Neural cell (in vitro differentiated cells): Measurements from ENCODE around the gene HEPACAM2. TPM values are rescaled to one million over a fixed set of nuclear protein-coding genes. Genes with fewer than 3 reads are reported as not detected.

Experiments used
- H2AFZ ChIP-seq: fragments of 200-600, 300-800 bp; sonication (generic), shearing (Covaris generic); 2 replicates; pipeline ENCODE4 v1.6.0; 2014; ENCODE audit warnings: low read depth, mild to moderate bottlenecking, antibody characterized with exemption, low read length, moderate library complexity
- H3F3A ChIP-seq: fragments of 200-600 bp; shearing (Covaris generic); 2 replicates; pipeline ENCODE4 v1.6.1; 2016; ENCODE audit warnings: mild to moderate bottlenecking, moderate library complexity, mixed read lengths, antibody characterized with exemption, low read length; ENCODE audit not compliant: insufficient read depth, poor library complexity, severe bottlenecking
- H3K27ac ChIP-seq: fragments of 200-600, 300-800 bp; sonication (generic), shearing (Covaris generic); 2 replicates; pipeline ENCODE4 v1.5.1; 2014; ENCODE audit warnings: mild to moderate bottlenecking, low read length, moderate library complexity
- H3K27me3 ChIP-seq: fragments of 300-800, 200-600 bp; sonication (generic), shearing (Covaris generic); 2 replicates; pipeline ENCODE4 v1.6.0; 2014; ENCODE audit warnings: mild to moderate bottlenecking, low read depth, low read length, moderate library complexity; ENCODE audit not compliant: insufficient read depth
- H3K36me3 ChIP-seq: fragments of 300-800, 200-600 bp; sonication (generic), shearing (Covaris generic); 2 replicates; pipeline ENCODE4 v1.5.1; 2014; ENCODE audit warnings: mild to moderate bottlenecking, antibody characterized with exemption, low read length, moderate library complexity; ENCODE audit not compliant: insufficient read depth
- H3K4me2 ChIP-seq: fragments of 300-800, 200-600 bp; sonication (generic), shearing (Covaris generic); 2 replicates; pipeline ENCODE4 v1.6.0; 2014; ENCODE audit warnings: mild to moderate bottlenecking, low read length
- H3K4me3 ChIP-seq: fragments of 300-800, 200-600 bp; sonication (generic), shearing (Covaris generic); 2 replicates; pipeline ENCODE4 v1.5.1; 2014; ENCODE audit warnings: mild to moderate bottlenecking, low read length, moderate library complexity
- H3K79me2 ChIP-seq: fragments of 200-600 bp; shearing (Covaris generic); replicated peaks from 2 replicates; pipeline ENCODE4 v1.6.0; 2014; ENCODE audit warnings: mild to moderate bottlenecking, low read length, moderate library complexity; ENCODE audit not compliant: insufficient read depth
- H3K9ac ChIP-seq: fragments of 300-800, 200-600 bp; sonication (generic), shearing (Covaris generic); 2 replicates; pipeline ENCODE4 v1.6.1; 2016; ENCODE audit warnings: mild to moderate bottlenecking, low read length, mixed read lengths
- H3K9me2 ChIP-seq: fragments of 200-600 bp; shearing (Covaris generic); 2 replicates; pipeline ENCODE4 v1.6.1; 2016; ENCODE audit warnings: mild to moderate bottlenecking, low read length, mixed read lengths; ENCODE audit not compliant: insufficient read depth
- H3K9me3 ChIP-seq: fragments of 200-600, 300-800 bp; sonication (generic), shearing (Covaris generic); 2 replicates; pipeline ENCODE4 v1.6.1; 2016; ENCODE audit warnings: mild to moderate bottlenecking, mixed run types, low read length, moderate library complexity, mixed read lengths
- H4K20me1 ChIP-seq: fragments of 200-600 bp; shearing (Covaris generic); 2 replicates; pipeline ENCODE4 v1.6.1; 2016; ENCODE audit warnings: mild to moderate bottlenecking, mixed run types; ENCODE audit not compliant: insufficient read depth
- EP300 ChIP-seq: fragments of 450-650 bp; conservative IDR thresholded peaks from 2 replicates; pipeline ENCODE4 v1.6.1; 2014; ENCODE audit warnings: antibody characterized with exemption, mild to moderate bottlenecking, moderate library complexity; ENCODE audit not compliant: poor library complexity, severe bottlenecking
- EZH2 ChIP-seq: fragments of 200-600, 300-800 bp; shearing (Covaris generic), sonication (generic); IDR thresholded peaks from 2 replicates; pipeline ENCODE4 v1.6.1; 2014; ENCODE audit warnings: antibody characterized with exemption, low read length, borderline replicate concordance, mild to moderate bottlenecking; ENCODE audit not compliant: insufficient read depth, poor library complexity, severe bottlenecking
- MXI1 ChIP-seq: fragments of 450-650 bp; conservative IDR thresholded peaks from 2 replicates; pipeline ENCODE4 v1.6.1; 2014; ENCODE audit warnings: antibody characterized with exemption, mild to moderate bottlenecking; ENCODE audit not compliant: poor library complexity, severe bottlenecking
- POLR2AphosphoS5 ChIP-seq: IDR thresholded peaks from 2 replicates; pipeline ENCODE4 v1.6.1; 2012
- RAD21 ChIP-seq: fragments of 450-650 bp; conservative IDR thresholded peaks from 2 replicates; pipeline ENCODE4 v1.6.1; 2014; ENCODE audit warnings: antibody characterized with exemption, mild to moderate bottlenecking, moderate library complexity
- SMC3 ChIP-seq: fragments of 450-650 bp; conservative IDR thresholded peaks from 2 replicates; pipeline ENCODE4 v1.6.1; 2014; ENCODE audit warnings: antibody characterized with exemption, mild to moderate bottlenecking, moderate library complexity; ENCODE audit not compliant: poor library complexity
- TAF1 ChIP-seq: IDR thresholded peaks from 2 replicates; pipeline ENCODE4 v1.6.1; 2012; ENCODE audit warnings: low read depth
- polyA plus RNA-seq: library from polyadenylated mRNA; depleted of rRNA; stranded (reverse); fragments of >200 nt; gene quantifications from 2 replicates; pipeline ENCODE4 v1.2.3, GENCODE V29; 2014
- TF ChIP-seq, protein P1 (sequence below): IDR thresholded peaks from 2 replicates; pipeline ENCODE4 v1.6.1; 2012; ENCODE audit warnings: borderline replicate concordance
- TF ChIP-seq, protein P2 (sequence below): fragments of 450-650 bp; IDR thresholded peaks from 2 replicates; pipeline ENCODE4 v1.5.1; 2014; ENCODE audit warnings: antibody characterized with exemption, mild to moderate bottlenecking, moderate library complexity; ENCODE audit not compliant: poor library complexity, severe bottlenecking

HEPACAM2 gene
- polyA plus RNA-seq, 1 donor from 2014 or later: 0.35 TPM

DNA sequence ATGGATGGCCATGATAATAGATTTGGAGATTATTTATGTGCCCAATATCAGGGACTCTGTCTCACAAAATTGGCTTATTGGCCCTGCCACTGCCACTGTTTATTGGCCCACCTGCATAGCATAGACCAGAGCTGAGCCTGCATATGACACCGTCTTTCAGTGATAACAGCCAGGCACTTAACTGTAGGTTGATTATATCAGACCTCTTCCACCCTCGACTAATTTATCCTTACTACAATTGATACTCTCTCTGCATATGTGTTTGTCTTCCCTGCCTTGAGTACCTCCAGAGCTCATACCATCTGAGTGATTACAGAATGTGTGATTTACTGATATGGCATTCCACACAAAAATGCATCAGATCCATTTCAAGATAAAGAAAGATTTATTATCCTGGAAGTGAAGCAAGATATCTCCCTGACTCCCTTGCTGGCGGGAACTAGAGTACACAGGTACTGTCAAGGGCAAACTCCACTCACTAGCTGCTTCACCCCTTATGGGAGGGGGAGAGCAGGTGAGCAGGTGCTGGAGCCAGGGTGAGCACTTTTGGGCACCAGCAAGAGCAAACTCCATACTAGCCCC, 65.0 kb downstream of the HEPACAM2 start:
- Histone ChIP-seq H3K9ac (no peak overlapping the region), H3F3A (no peaks in the 10 kb centered on the region), H3K36me3 (no peaks in the 10 kb centered on the region), H4K20me1 (no peaks in the 10 kb centered on the region), H3K9me2 (no peaks in the 10 kb centered on the region), H3K79me2 (no peaks in the 10 kb centered on the region), H3K9me3 (no peaks in the 10 kb centered on the region), H2AFZ (no peak overlapping the region), H3K27ac (no peak overlapping the region), H3K27me3 (no peaks in the 10 kb centered on the region), H3K4me3 (no peak overlapping the region), H3K4me2 (no peak overlapping the region)
- no peak for TF ChIP-seq TAF1
- TF ChIP-seq EP300: no peak
- TF ChIP-seq MXI1: no peak
- no peak for TF ChIP-seq POLR2AphosphoS5
- TF ChIP-seq RAD21: no peak
- TF ChIP-seq, protein P1, sequence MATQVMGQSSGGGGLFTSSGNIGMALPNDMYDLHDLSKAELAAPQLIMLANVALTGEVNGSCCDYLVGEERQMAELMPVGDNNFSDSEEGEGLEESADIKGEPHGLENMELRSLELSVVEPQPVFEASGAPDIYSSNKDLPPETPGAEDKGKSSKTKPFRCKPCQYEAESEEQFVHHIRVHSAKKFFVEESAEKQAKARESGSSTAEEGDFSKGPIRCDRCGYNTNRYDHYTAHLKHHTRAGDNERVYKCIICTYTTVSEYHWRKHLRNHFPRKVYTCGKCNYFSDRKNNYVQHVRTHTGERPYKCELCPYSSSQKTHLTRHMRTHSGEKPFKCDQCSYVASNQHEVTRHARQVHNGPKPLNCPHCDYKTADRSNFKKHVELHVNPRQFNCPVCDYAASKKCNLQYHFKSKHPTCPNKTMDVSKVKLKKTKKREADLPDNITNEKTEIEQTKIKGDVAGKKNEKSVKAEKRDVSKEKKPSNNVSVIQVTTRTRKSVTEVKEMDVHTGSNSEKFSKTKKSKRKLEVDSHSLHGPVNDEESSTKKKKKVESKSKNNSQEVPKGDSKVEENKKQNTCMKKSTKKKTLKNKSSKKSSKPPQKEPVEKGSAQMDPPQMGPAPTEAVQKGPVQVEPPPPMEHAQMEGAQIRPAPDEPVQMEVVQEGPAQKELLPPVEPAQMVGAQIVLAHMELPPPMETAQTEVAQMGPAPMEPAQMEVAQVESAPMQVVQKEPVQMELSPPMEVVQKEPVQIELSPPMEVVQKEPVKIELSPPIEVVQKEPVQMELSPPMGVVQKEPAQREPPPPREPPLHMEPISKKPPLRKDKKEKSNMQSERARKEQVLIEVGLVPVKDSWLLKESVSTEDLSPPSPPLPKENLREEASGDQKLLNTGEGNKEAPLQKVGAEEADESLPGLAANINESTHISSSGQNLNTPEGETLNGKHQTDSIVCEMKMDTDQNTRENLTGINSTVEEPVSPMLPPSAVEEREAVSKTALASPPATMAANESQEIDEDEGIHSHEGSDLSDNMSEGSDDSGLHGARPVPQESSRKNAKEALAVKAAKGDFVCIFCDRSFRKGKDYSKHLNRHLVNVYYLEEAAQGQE: no peak
- TF ChIP-seq, protein P2, sequence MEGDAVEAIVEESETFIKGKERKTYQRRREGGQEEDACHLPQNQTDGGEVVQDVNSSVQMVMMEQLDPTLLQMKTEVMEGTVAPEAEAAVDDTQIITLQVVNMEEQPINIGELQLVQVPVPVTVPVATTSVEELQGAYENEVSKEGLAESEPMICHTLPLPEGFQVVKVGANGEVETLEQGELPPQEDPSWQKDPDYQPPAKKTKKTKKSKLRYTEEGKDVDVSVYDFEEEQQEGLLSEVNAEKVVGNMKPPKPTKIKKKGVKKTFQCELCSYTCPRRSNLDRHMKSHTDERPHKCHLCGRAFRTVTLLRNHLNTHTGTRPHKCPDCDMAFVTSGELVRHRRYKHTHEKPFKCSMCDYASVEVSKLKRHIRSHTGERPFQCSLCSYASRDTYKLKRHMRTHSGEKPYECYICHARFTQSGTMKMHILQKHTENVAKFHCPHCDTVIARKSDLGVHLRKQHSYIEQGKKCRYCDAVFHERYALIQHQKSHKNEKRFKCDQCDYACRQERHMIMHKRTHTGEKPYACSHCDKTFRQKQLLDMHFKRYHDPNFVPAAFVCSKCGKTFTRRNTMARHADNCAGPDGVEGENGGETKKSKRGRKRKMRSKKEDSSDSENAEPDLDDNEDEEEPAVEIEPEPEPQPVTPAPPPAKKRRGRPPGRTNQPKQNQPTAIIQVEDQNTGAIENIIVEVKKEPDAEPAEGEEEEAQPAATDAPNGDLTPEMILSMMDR: no peak
- TF ChIP-seq SMC3: no peak
- no peak for TF ChIP-seq EZH2

DNA sequence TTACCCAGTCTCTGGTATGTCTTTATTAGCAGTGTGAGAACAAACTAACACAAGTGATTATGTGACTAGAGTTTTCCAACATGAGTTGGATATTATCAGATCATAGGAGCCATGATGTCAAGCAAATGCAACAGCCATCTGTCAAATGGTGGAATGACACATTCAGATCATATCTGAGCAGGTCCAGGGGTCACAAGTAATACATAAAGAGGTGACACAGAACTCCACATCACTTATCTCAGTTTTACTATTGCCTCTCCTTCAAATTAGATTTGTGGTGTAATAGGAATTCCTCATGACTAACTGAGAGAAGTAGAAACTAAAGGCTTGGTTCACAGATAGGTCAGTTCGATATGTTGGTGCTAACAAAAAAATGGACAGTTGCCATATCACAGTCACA, 65.9 kb downstream of the HEPACAM2 start:
- Histone ChIP-seq H3K27ac (no peak overlapping the region), H3K9ac (no peak overlapping the region), H3K27me3 (no peaks in the 10 kb centered on the region), H3K36me3 (no peaks in the 10 kb centered on the region), H3K9me3 (no peaks in the 10 kb centered on the region), H2AFZ (no peak overlapping the region), H4K20me1 (no peaks in the 10 kb centered on the region), H3K4me2 (no peak overlapping the region), H3F3A (no peaks in the 10 kb centered on the region), H3K4me3 (no peak overlapping the region), H3K79me2 (no peaks in the 10 kb centered on the region), H3K9me2 (no peaks in the 10 kb centered on the region)
- TF ChIP-seq MXI1 (no peak), EP300 (no peak), SMC3 (no peak), EZH2 (no peak), POLR2AphosphoS5 (no peak), TAF1 (no peak), RAD21 (no peak)
- TF ChIP-seq, protein P1: no peak
- TF ChIP-seq, protein P2: no peak
